Pancreas (tissue), 10 donors: Measurements from ENCODE around the gene PSME2. TPM values are rescaled to one million over a fixed set of nuclear protein-coding genes. Genes with fewer than 3 reads are reported as not detected.
A peak's percentile ranks its signal among the peaks of the same experiment; 100 is the strongest.

ENCODE experiments used
- ATAC-seq, 4 donors: fragments of 200-7000 bp; cut with Tn5 transposase; one replicate each; pipeline versions ENCODE4 v1.8.0 to v1.9.1; 2020; ENCODE audit warnings: mild to moderate bottlenecking in 4 of 4, moderate library complexity in 4 of 4
- DNase-seq, 6 donors: peaks; one replicate each; pipeline ENCODE4 v3.0.0-alpha.2; 2020
- FAIRE-seq: peaks from 2 replicates; lab custom pipeline; 2012; peaks lifted over from hg19 to GRCh38; lab: Jason Lieb, UNC
- H3K27ac ChIP-seq, 4 donors: fragments of 200-600 bp; sonication (generic); 1 replicate in 3 of 4; 2 replicates in 1 of 4; pipeline versions ENCODE4 v1.5.0 to v1.8.0; 2020
- H3K27me3 ChIP-seq, 4 donors: fragments of 200-600 bp; one replicate each; pipeline ENCODE4 v1.8.0; 2021
- H3K36me3 ChIP-seq, 3 donors: fragments of 200-600 bp; sonication (generic) in 1 of 3; one replicate each; pipeline versions ENCODE4 v1.5.0 to v1.8.0; 2020 to 2021
- H3K4me1 ChIP-seq, 3 donors: fragments of 200-600 bp; one replicate each; pipeline ENCODE4 v1.8.0; 2021
- H3K4me3 ChIP-seq, 4 donors: fragments of 200-600 bp; sonication (generic) in 2 of 4; one replicate each; pipeline versions ENCODE4 v1.5.0 to v1.8.0; 2020 to 2021
- H3K9me3 ChIP-seq, 4 donors: fragments of 200-600 bp; one replicate each; pipeline ENCODE4 v1.8.0; 2021
- CTCF ChIP-seq, 4 donors: fragments of 200-600 bp; sonication (generic) in 3 of 4; IDR thresholded peaks; one replicate each; pipeline versions ENCODE4 v1.5.0 to v1.8.0; 2021; ENCODE audit warnings: antibody characterized with exemption in 4 of 4
- WGBS, 2 donors: extraction: QIAGEN DNeasy Blood & Tissue Kit; methylation state at CpG; one replicate each; pipeline ENCODE4 v1.1.7; 2013; 5-methylcytosine and 5-hydroxymethylcytosine counted together
- intact Hi-C, 3 donors: fragments of 100-400 bp; cut with DNase I; formaldehyde crosslinking; loops; one replicate each; pipeline versions ENCODE4 v1.11.1 to v1.14.2; 2022
- polyA plus RNA-seq, 2 donors: library from polyadenylated mRNA; stranded (reverse); fragments of 200-250 nt; gene quantifications; one replicate each; pipeline ENCODE4 v1.2.3, GENCODE V29; 2013
- total RNA-seq, 6 donors: library from RNA; stranded (reverse); fragmentation: NEBNext Ultra II Directional in 4 of 6; extraction: Animal tissue kit (Norgen Biotek cat#: 25700) in 4 of 6; gene quantifications; one replicate each; pipeline versions ENCODE4 v1.2.1 to v1.2.4, GENCODE V29; 2021 to 2023
- donor health status: healthy with polysubstance abuse.
- donor health status: DM: no; HTN: no; CAD: no; lungs with moderate emphysema.
- donor health status: DM: no; HTN: no; CAD: no.
- donor health status: control.
- donor health status: control.
- donor health status: Bipolar disorder and iron deficiency.
- donor health status: DM: yes; HTN: yes; CAD: no.
- donor health status: DM: no; HTN: no; CAD: no.
- donor health status: DM: no; HTN: no; CAD: no.
- donor health status: DM: yes; HTN: yes; CAD: no.

PSME2 gene
- total and polyA plus RNA-seq, 8 donors, result 33.9 to 285 (median 77.9) TPM

GRCh38 chr14:24098229-24098926 lies 48.0 kb downstream of the PSME2 start:
- intact Hi-C loops, result no loop called here
- TF ChIP-seq CTCF (IDR thresholded peaks at IDR 0.05), result no peak
- Histone ChIP-seq H3K4me3 (no peak overlapping the region), H3K27me3 (no peaks in the 10 kb centered on the region), H3K36me3 (no peaks in the 10 kb centered on the region), H3K27ac (peak overlapping the region; percentile 36 to 58 (median 40)), H3K9me3 (no peaks in the 10 kb centered on the region), H3K4me1 (peaks cover 9 to 14% (median 13%) of the 10 kb centered on the region in 3 donors)
- no peak for ATAC-seq
- FAIRE-seq, result no peak
- DNase-seq, result peak in 2 of 6 donors; percentile 36 to 58
- 92% methylated on average over 16 of the region's 16 CpGs for WGBS, 2 donors

- H3K27ac ChIP-seq, result no peak overlapping the region
- H3K4me3 ChIP-seq, result no peak overlapping the region
- peaks cover 12 to 28% (median 14%) of the 10 kb centered on the region in 3 donors for H3K4me1 ChIP-seq
- ATAC-seq (no peak), DNase-seq (no peak), FAIRE-seq (no peak)
- H3K27me3 ChIP-seq, result no peaks in the 10 kb centered on the region
- WGBS, 2 donors, result 90 to 92% methylated on average over 8 of the region's 8 CpGs
- H3K9me3 ChIP-seq, result no peaks in the 10 kb centered on the region
- no peak for TF ChIP-seq CTCF (IDR thresholded peaks at IDR 0.05)
- H3K36me3 ChIP-seq, result no peaks in the 10 kb centered on the region
- intact Hi-C loops, result no loop called here
Observed at GRCh38 chr14:24096545-24097181, 49.7 kb downstream of the PSME2 start.

GRCh38 chr14:24095271-24096068 lies 50.9 kb downstream of the PSME2 start:
- Histone ChIP-seq H3K4me1 (peaks cover 14 to 31% (median 14%) of the 10 kb centered on the region in 3 donors), H3K4me3 (peak overlapping the region; percentile 75 to 94 (median 84)), H3K9me3 (no peaks in the 10 kb centered on the region), H3K36me3 (no peaks in the 10 kb centered on the region), H3K27ac (peak overlapping the region; percentile 91 to 96 (median 94)), H3K27me3 (no peaks in the 10 kb centered on the region)
- intact Hi-C loops, result no loop called here
- no peak for TF ChIP-seq CTCF (IDR thresholded peaks at IDR 0.05)
- no peak for ATAC-seq
- peak in 3 of 6 donors; percentile 45 to 60 (median 52) for DNase-seq
- FAIRE-seq, result no peak
- 33 to 36% methylated on average over 12 of the region's 12 CpGs for WGBS, 2 donors

GRCh38 chr14:24094841-24095270 lies 51.6 kb downstream of the PSME2 start:
- no peak for DNase-seq
- Histone ChIP-seq H3K27me3 (no peaks in the 10 kb centered on the region), H3K36me3 (no peaks in the 10 kb centered on the region), H3K27ac (peak overlapping the region; percentile 91 to 96 (median 94)), H3K4me3 (peak overlapping the region; percentile 75 to 94 (median 84)), H3K9me3 (no peaks in the 10 kb centered on the region), H3K4me1 (peaks cover 14 to 31% (median 14%) of the 10 kb centered on the region in 3 donors)
- no peak for TF ChIP-seq CTCF (IDR thresholded peaks at IDR 0.05)
- intact Hi-C loops, result loop anchor here in 2 of 3 donors (5.0 kb wide), 1 partner anchor 38 kb away; no protein-coding TSS in a partner anchor
- ATAC-seq, result peak; percentile 1 to 3 (median 2)
- FAIRE-seq, result no peak
- WGBS, 2 donors, result 4 to 8% methylated on average over 12 to 14 of the region's 14 CpGs
